GM15510 (cell line): ENCODE data around the gene RAD51B.

Experiments
- POLR2A ChIP-seq: IDR thresholded peaks from 3 replicates; pipeline ENCODE4 v1.6.1; 2011; ENCODE audit warnings: borderline replicate concordance; ENCODE audit not compliant: insufficient read length; ENCODE audit errors: extremely low read depth

RAD51B gene

GRCh38 chr14:68111097-68111852, 291.7 kb downstream of the RAD51B start:
- no peak for TF ChIP-seq POLR2A

GRCh38 chr14:68111853-68112270, 292.3 kb downstream of the RAD51B start:
- TF ChIP-seq POLR2A = no peak

DNA sequence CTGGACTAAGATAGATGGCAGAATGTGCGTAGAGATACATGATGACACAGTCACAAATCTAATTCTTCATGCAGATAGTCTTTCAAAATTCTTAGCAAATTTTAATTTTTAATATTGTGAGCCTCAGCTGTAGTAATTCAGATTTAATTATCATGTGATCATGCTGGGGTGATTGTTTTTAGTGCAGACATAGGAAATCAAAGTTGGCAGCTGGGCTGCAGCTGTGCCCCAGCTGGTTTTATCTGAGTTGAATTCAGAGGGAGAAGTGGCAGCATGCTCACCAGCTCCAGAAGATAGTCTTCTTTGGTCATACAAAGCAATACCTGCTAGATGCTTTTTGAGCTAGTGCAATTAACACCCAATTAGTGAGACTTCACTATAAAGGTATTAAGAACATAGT, 292.9 kb downstream of the RAD51B start:
- TF ChIP-seq POLR2A = no peak

GRCh38 chr14:68113343-68113930, 293.9 kb downstream of the RAD51B start:
- TF ChIP-seq POLR2A = no peak

DNA sequence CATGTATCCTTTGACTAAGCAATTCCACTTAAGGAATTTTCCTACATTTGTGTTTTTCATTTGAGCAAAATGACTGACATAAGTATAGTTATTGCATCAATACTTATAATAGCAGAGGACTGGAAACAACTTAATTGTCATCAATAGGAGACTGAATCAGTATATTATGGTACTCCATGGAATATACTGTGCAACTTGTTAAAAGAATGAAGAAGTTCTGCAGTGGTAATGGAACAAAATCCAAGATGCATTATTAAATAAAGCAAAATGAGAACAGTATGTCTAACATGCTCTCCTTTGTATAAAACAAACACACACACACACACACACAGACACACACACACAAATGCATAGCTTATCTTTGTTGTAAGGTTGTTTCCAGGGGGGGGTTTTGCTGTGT, 303.1 kb downstream of the RAD51B start:
- TF ChIP-seq POLR2A = no peak

DNA sequence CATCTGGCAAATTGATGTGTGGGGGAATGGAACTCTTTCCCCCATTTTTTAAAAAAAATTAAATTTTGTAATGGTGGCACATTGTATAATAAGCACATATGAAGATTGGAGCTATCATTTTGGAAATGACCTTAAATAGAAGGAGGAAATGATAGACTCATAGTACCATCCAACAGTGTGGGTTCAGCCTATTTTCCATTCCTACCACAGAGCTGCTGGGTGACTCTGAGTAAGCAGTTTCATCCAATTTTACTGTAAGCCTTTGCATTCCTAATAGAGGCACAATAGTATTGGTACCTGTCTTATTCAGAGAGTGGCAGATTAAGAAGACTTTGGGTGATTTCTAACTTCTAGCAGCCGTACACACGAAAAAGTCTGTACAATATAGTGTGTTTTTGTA, 304.5 kb downstream of the RAD51B start:
- TF ChIP-seq POLR2A = no peak

DNA sequence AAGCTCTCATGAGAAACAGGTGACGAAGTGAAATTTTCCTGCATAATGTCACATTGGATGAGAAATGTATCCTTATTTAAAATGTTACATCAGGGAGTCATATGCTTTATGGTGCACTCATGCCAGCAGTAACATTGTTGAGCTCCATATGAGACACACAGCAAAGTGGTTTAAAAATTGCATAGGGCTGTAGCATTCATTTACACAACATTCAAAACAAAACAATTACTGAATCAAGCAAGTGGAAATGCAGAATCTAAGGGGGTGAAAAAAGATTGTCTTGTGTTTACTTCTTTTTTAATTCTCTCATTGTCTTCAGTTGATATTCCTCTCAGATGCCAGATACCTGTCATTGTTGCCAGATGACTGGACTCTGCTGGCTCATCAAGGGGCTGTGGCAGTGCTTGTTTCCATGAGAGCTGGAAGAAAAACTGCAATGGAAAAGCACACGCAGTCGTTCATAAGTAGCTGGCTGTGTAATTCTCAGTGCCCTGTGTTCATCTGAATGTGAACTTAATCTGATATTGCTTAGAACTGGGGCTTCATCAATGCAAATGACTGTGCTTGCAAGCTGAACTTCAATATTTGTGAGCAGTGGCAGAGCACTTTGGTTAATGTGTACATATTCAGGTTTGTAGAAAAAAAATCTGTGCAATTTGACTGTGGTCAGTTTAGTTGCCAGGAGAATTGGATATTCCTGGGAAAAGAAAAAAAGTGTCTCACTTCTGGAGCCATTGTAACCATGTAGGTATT, 305.6 kb downstream of the RAD51B start:
- no peak for TF ChIP-seq POLR2A

DNA sequence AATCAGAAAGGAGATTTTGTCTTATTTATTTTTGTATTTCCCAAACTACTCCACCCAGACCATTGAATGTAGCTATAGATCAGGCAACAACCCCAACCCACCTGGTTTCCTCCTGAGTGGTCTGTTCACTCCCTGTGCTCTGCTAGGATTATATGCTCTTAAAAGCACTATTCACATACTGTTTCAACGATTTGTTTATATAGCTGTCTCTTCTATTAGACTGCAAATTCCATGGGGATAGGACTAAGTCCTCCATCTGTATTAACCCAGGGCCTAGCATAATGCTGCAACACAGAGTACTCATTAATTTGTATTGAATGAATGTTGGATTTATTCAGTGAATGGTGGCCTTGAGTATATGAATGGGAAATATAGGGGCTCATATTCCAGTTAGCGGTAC, 307.6 kb downstream of the RAD51B start:
- no peak for TF ChIP-seq POLR2A

GRCh38 chr14:68131907-68132306, 312.3 kb downstream of the RAD51B start:
- TF ChIP-seq POLR2A = no peak

GRCh38 chr14:68132563-68133121, 313.1 kb downstream of the RAD51B start:
- no peak for TF ChIP-seq POLR2A

DNA sequence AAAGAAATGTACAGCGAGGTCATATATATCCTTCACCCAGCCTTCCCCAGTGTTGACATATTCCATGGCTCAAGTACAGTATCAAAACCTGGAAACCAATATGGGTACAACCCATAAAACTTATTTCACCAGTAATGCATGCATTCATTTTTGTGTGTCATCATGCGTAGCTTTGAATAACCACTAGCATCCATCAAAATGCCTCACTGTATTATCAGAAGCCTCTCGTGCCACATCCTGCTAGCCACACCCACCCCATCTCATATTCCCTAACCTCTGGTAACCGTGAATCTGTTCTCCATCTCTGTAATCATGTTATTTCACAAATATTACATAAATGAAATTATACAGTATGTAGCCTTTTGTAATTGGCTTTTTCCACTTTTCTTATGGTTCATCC, 314.3 kb downstream of the RAD51B start:
- no peak for TF ChIP-seq POLR2A

- no peak for TF ChIP-seq POLR2A
Measured at GRCh38 chr14:68135028-68135427, 315.4 kb downstream of the RAD51B start.

DNA sequence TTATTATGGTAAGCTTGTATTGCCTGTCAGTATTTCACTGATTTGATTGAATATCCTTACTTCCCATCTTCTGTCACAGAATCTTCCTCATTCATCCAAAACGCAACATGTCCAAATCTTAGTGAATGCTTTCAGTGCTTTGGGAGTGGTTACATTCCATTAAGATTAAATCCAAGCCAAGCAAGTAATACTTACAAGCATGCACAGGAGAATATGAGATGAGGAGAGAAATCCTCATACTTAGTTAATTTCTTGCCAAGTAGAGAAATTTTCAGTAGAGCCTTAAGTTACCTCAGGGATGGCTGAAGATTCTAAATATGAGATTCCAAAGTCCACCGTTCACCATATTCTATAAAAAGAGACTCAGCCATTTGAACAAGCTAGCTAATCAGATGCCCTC, 316.0 kb downstream of the RAD51B start:
- no peak for TF ChIP-seq POLR2A

DNA sequence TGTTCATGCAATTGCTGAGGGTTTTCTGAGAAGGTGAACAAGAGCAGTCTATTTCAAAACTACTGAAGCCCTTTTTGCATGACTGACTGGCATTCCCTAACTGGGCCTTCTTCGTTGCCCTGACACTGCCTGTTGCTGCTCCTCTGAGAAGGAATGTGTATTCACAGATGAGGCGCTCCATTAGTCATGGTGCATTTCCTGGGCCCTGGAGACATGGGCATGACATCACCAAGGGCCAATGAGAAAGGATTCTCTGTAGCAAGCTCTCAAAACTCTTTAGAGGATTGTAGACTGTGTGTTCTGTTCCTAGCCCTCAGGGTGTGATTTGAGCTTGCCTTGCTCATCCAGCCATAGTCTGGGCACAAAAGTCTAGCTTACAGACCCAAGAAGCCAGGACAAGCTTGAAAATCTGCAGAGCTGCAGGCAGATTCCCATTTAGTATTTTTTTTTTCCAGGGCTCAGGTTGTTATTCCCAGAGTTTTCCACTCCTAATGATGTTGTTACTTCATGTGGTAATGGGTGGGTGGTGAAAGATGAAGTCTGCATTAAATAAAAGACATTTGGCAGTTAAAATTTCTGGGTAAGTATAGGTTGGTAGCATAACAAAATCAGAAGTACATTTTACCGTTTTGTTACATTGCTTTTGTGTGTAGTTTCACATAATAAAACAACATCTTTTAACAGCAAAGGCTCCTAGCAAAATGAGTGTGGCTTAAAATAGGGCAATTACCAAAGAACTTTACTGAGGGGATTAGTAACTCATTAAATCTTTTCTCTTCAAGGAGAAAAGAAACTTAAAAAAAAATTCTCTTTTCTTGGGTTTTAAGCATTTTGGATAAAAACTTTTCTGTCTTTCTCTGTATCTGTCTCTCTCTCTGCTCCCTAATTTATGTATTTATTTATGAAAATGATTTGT, 318.4 kb downstream of the RAD51B start:
- TF ChIP-seq POLR2A = no peak

DNA sequence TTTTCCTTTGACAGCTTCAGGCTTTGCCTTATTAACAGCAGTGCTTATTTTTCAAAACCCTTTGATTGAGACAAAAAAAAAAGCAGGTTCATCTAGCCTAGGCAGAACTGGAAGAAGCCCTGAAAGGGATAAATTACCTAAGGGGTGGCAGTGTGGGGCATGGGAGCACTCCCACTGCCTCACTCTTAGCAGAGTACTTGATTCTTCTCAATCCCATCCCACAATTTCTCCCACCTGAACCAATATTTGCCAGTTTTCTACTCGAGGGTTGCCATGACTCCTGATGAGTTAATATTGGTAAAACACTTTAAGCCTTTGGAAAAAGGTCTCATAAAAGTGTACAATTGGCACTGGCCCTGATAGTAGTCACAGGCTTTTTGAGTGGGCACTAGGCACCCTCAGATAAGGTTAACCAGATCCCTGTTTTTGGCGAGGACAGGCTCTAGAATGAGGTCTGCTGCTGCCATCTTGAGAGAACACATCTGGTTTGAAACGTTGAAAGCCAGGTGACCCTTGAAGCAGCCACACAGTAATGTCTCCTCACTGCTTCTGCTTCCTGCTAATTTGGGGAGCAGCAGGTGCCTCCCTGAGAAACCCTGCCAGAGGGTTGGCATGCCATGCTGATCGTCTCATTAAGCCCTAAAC, 320.0 kb downstream of the RAD51B start:
- no peak for TF ChIP-seq POLR2A
